Mesenchymal stem cell (in vitro differentiated cells and primary cell): ENCODE results near the gene ABCB9.

Experiments
- DNase-seq: peaks from one replicate; pipeline ENCODE4 v3.0.0-alpha.2; 2013
- H2AFZ ChIP-seq: one replicate; pipeline ENCODE4 v1.6.1; 2013; ENCODE audit warnings: low read depth, mild to moderate bottlenecking, control low read depth, inconsistent platforms, low read length, moderate library complexity
- H2AK5ac ChIP-seq: 2 replicates; pipeline ENCODE4 v1.6.1; 2013; ENCODE audit warnings: low read length, moderate library complexity, mild to moderate bottlenecking, inconsistent platforms; ENCODE audit not compliant: severe bottlenecking
- H2BK120ac ChIP-seq: one replicate; pipeline ENCODE4 v1.6.1; 2013; ENCODE audit warnings: low read depth, mild to moderate bottlenecking, inconsistent platforms, low read length, moderate library complexity
- H2BK12ac ChIP-seq, 2 experiments: one replicate each; pipeline ENCODE4 v1.6.1; 2013; ENCODE audit warnings: inconsistent platforms in 2 of 2, low read length in 2 of 2, mild to moderate bottlenecking in 2 of 2, moderate library complexity in 2 of 2, control low read depth in 1 of 2
- H2BK15ac ChIP-seq: one replicate; pipeline ENCODE4 v1.6.1; 2013; ENCODE audit warnings: mild to moderate bottlenecking, low read depth, inconsistent platforms; ENCODE audit not compliant: poor library complexity, severe bottlenecking
- H2BK5ac ChIP-seq: 2 replicates; pipeline ENCODE4 v1.6.1; 2013; ENCODE audit warnings: low read depth, mild to moderate bottlenecking, low read length, control low read depth, inconsistent platforms; ENCODE audit not compliant: poor library complexity, severe bottlenecking
- H3K14ac ChIP-seq, 2 experiments: one replicate each; pipeline ENCODE4 v1.6.1; 2013; ENCODE audit warnings: inconsistent platforms in 2 of 2, low read length in 2 of 2, control low read depth in 1 of 2, mild to moderate bottlenecking in 1 of 2, moderate library complexity in 1 of 2
- H3K18ac ChIP-seq, 2 experiments: one replicate each; pipeline ENCODE4 v1.6.1; 2013; ENCODE audit warnings: inconsistent platforms in 2 of 2, low read length in 2 of 2, control low read depth in 1 of 2, low read depth in 1 of 2, mild to moderate bottlenecking in 1 of 2
- H3K23ac ChIP-seq, 2 experiments: one replicate each; pipeline ENCODE4 v1.6.1; 2013; ENCODE audit warnings: inconsistent platforms in 2 of 2, low read length in 2 of 2, mild to moderate bottlenecking in 2 of 2, moderate library complexity in 2 of 2, control low read depth in 1 of 2
- H3K27ac ChIP-seq: 2 replicates; pipeline ENCODE4 v1.5.1; 2013; ENCODE audit warnings: mild to moderate bottlenecking, moderate library complexity, low read length, control low read depth, inconsistent platforms; ENCODE audit not compliant: poor library complexity, severe bottlenecking
- H3K27me3 ChIP-seq, 2 experiments: 2 replicates each; pipeline versions ENCODE4 v1.6.1 to v1.7.0; 2013; ENCODE audit warnings: low read length in 2 of 2, mild to moderate bottlenecking in 2 of 2, moderate library complexity in 2 of 2, control low read depth in 1 of 2, inconsistent platforms in 1 of 2; ENCODE audit not compliant: control insufficient read depth in 1 of 2, insufficient read depth in 1 of 2
- H3K36me3 ChIP-seq, 2 experiments: 2 replicates each; pipeline versions ENCODE4 v1.6.1 to v1.7.0; 2013; ENCODE audit warnings: low read length in 2 of 2, control low read depth in 1 of 2, inconsistent platforms in 1 of 2, low read depth in 1 of 2, mild to moderate bottlenecking in 1 of 2; ENCODE audit not compliant: insufficient read depth in 2 of 2, control insufficient read depth in 1 of 2
- H3K4ac ChIP-seq, 2 experiments: one replicate each; pipeline ENCODE4 v1.6.1; 2013; ENCODE audit warnings: inconsistent platforms in 2 of 2, low read length in 2 of 2, mild to moderate bottlenecking in 2 of 2, moderate library complexity in 2 of 2, control low read depth in 1 of 2, low read depth in 1 of 2
- H3K4me1 ChIP-seq: 2 replicates; pipeline ENCODE4 v1.6.1; 2013; ENCODE audit warnings: low read depth, low read length, control low read depth; ENCODE audit not compliant: control insufficient read depth, insufficient read depth
- H3K4me2 ChIP-seq: 2 replicates; pipeline ENCODE4 v1.6.1; 2013; ENCODE audit warnings: low read length, mild to moderate bottlenecking, inconsistent platforms; ENCODE audit not compliant: poor library complexity, severe bottlenecking
- H3K4me3 ChIP-seq, 2 experiments: 2 replicates each; pipeline versions ENCODE4 v1.5.1 to v1.7.0; 2013; ENCODE audit warnings: low read length in 2 of 2, mild to moderate bottlenecking in 2 of 2, control low read depth in 1 of 2, low read depth in 1 of 2; ENCODE audit not compliant: insufficient read depth in 1 of 2
- H3K79me1 ChIP-seq: replicated peaks from 2 replicates; pipeline ENCODE4 v1.6.1; 2013; ENCODE audit warnings: mild to moderate bottlenecking, control low read depth, low read length, inconsistent platforms; ENCODE audit not compliant: poor library complexity, severe bottlenecking
- H3K9ac ChIP-seq: 2 replicates; pipeline ENCODE4 v1.7.0; 2013; ENCODE audit warnings: mild to moderate bottlenecking, low read length, moderate library complexity
- H3K9me3 ChIP-seq: 2 replicates; pipeline ENCODE4 v1.7.0; 2013; ENCODE audit warnings: mild to moderate bottlenecking, low read length; ENCODE audit not compliant: control insufficient read depth
- H4K8ac ChIP-seq: one replicate; pipeline ENCODE4 v1.6.1; 2013; ENCODE audit warnings: inconsistent platforms, mild to moderate bottlenecking, low read length, moderate library complexity
- H4K91ac ChIP-seq: one replicate; pipeline ENCODE4 v1.6.1; 2013; ENCODE audit warnings: mild to moderate bottlenecking, low read length, inconsistent platforms
- WGBS: methylation state at CpG from one replicate; pipeline ENCODE4 v1.1.7; 2013; ENCODE audit warnings: mixed read lengths; 5-methylcytosine and 5-hydroxymethylcytosine counted together

ABCB9 gene

DNA sequence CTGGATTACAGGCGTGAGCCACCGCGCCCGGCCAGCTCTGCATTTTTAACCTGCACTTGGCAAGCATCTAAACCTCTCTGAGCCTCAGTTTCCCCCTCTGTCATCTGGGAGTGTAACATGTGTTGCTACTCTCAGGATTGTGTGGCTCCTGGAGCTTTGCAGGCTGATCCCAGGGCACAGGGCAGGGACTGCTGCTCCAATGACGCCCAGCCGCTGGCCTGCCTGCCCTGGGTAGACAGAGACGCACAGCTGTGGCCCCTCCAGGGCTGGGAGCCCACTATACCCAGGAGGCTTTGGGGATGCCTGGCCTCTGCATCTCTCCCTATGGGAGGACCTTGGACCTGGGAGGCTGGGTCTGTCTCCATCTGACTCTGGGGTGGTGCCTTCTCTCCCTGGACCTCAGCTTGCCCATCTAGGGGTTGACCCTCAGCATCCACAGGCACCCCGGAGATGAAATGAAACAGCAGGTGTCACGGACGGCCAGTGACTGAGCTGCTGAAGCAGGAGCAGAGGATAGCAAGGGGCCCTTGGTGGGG is 27.9 kb upstream of the ABCB9 start:
- Histone ChIP-seq H3K4me3 (no peak overlapping the region), H4K91ac (no peak overlapping the region), H3K14ac (no peak overlapping the region), H3K27ac (no peak overlapping the region), H2BK12ac (no peak overlapping the region), H3K9ac (no peak overlapping the region), H3K36me3 (peaks cover 18 to 54% of the 10 kb centered on the region in 2 experiments), H3K9me3 (no peaks in the 10 kb centered on the region), H3K4me1 (peaks cover 3% of the 10 kb centered on the region), H3K79me1 (no peaks in the 10 kb centered on the region), H2AFZ (no peak overlapping the region), H2BK120ac (no peak overlapping the region), H3K18ac (no peak overlapping the region), H3K27me3 (no peaks in the 10 kb centered on the region), H2AK5ac (no peak overlapping the region), H4K8ac (no peak overlapping the region), H3K23ac (no peak overlapping the region), H3K4ac (no peak overlapping the region), H2BK15ac (no peak overlapping the region), H3K4me2 (no peak overlapping the region), H2BK5ac (no peak overlapping the region)
- DNase-seq = no peak
- 97% methylated on average over 7 of the region's 10 CpGs for WGBS

DNA sequence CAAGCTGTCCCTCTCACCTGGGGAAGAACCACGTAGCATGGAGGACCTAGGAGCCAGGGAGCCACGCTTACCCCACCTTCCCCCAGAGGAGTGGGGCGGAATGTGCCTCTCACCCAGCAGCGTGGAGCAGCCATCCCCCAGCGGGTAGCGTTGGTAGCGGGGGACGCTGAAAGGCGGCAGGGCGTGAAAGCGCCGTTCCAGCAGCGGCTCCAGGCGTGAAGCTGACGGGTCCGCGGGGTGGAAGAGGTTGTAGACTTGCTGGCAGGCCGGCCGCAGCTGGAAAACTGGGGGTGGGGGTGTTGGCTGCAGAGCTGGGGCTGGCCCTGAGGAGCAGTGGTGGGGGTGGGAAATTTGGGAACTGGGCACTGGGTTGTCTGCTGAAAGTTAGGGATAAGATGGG is 26.1 kb upstream of the ABCB9 start:
- Histone ChIP-seq H4K91ac (no peak overlapping the region), H4K8ac (no peak overlapping the region), H3K14ac (no peak overlapping the region), H2BK15ac (no peak overlapping the region), H3K9me3 (no peaks in the 10 kb centered on the region), H2BK12ac (no peak overlapping the region), H3K4me2 (no peak overlapping the region), H3K9ac (no peak overlapping the region), H3K79me1 (no peaks in the 10 kb centered on the region), H3K27ac (no peak overlapping the region), H2BK120ac (no peak overlapping the region), H3K4me3 (no peak overlapping the region), H3K23ac (no peak overlapping the region), H3K27me3 (no peaks in the 10 kb centered on the region), H2AK5ac (no peak overlapping the region), H2BK5ac (no peak overlapping the region), H3K18ac (no peak overlapping the region), H3K4me1 (peaks cover 3% of the 10 kb centered on the region), H3K4ac (no peak overlapping the region), H2AFZ (no peak overlapping the region), H3K36me3 (peaks cover 31 to 60% of the 10 kb centered on the region in 2 experiments)
- DNase-seq = no peak
- 88% methylated on average over 19 of the region's 19 CpGs for WGBS

DNA sequence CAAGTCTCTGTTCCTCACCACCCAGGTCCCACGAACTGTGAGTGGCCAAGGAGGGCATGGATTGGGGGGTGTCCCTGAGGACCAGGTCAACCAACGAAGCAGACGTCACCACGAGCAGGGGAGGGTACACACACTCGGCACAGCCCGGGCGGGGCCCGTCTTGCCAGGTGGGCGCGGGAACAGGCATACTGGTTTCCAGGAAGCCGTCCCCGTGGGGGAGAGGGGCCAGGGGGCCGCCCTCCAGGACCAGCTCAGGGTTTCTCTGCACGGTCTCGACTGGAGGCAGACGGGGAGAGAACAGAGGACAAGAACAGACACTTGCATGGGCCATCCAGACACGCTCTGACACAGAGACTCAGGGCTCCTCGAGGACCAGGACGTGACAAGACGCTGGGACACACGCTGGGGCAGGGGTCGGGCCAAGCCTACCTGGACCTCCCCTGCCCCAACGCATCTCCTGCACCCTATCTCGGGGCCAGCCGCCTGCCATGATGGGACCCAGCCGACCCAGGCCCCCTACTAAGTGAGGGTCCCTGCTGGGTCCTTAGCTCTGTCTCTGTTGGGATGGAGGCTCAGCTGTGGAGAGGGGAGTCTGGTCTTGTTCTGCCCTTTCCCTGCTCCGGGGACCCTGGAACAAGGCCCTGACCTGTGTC is 25.5 kb upstream of the ABCB9 start:
- Histone ChIP-seq H3K27ac (no peak overlapping the region), H3K9me3 (no peaks in the 10 kb centered on the region), H3K79me1 (no peaks in the 10 kb centered on the region), H3K27me3 (no peaks in the 10 kb centered on the region), H2BK12ac (no peak overlapping the region), H2BK5ac (no peak overlapping the region), H3K4me2 (no peak overlapping the region), H3K23ac (no peak overlapping the region), H2AK5ac (no peak overlapping the region), H3K4ac (no peak overlapping the region), H3K18ac (no peak overlapping the region), H3K4me1 (no peaks in the 10 kb centered on the region), H3K36me3 (peaks cover 33 to 60% of the 10 kb centered on the region in 2 experiments), H3K4me3 (no peak overlapping the region), H4K8ac (no peak overlapping the region), H4K91ac (no peak overlapping the region), H2AFZ (no peak overlapping the region), H2BK120ac (no peak overlapping the region), H3K14ac (no peak overlapping the region), H3K9ac (no peak overlapping the region), H2BK15ac (no peak overlapping the region)
- 89% methylated on average over 26 of the region's 27 CpGs for WGBS
- no peak for DNase-seq

GRCh38 chr12:122990961-122991622 is 24.8 kb upstream of the ABCB9 start:
- Histone ChIP-seq H2AFZ (no peak overlapping the region), H3K4me3 (no peak overlapping the region), H3K27me3 (no peaks in the 10 kb centered on the region), H2BK15ac (no peak overlapping the region), H3K36me3 (peaks cover 34 to 60% of the 10 kb centered on the region in 2 experiments), H3K27ac (no peak overlapping the region), H2BK5ac (no peak overlapping the region), H3K79me1 (no peaks in the 10 kb centered on the region), H3K4me2 (no peak overlapping the region), H4K8ac (no peak overlapping the region), H3K23ac (no peak overlapping the region), H3K14ac (no peak overlapping the region), H4K91ac (no peak overlapping the region), H2AK5ac (no peak overlapping the region), H3K4ac (no peak overlapping the region), H3K18ac (no peak overlapping the region), H3K9me3 (no peaks in the 10 kb centered on the region), H3K4me1 (no peaks in the 10 kb centered on the region), H2BK12ac (no peak overlapping the region), H2BK120ac (no peak overlapping the region), H3K9ac (no peak overlapping the region)
- 93% methylated on average over 12 of the region's 13 CpGs for WGBS
- no peak for DNase-seq
